ENCODE measurements around the gene PTPRT.

Gene PTPRT

GRCh38 chr20:42954951-42955350 lies 234.8 kb downstream of the PTPRT start:
- H4K20me1 ChIP-seq (ENCODE audit: low read depth, low read length): no peaks in the 10 kb centered on the region
- H2AFZ ChIP-seq (ENCODE audit: low read depth, low read length, severe bottlenecking): no peak overlapping the region
- no peak for TF ChIP-seq CTCF (IDR thresholded peaks at IDR 0.05; ENCODE audit: insufficient read depth, low read length, poor library complexity, severe bottlenecking)
- H3K79me2 ChIP-seq (ENCODE audit: insufficient read depth, low read length): no peaks in the 10 kb centered on the region
- no peak overlapping the region for H3K4me2 ChIP-seq (ENCODE audit: low read depth, low read length, poor library complexity, severe bottlenecking)
- no peak overlapping the region for H3K9ac ChIP-seq (ENCODE audit: low read length)
- H3K9me3 ChIP-seq (ENCODE audit: insufficient read depth, low read length): no peaks in the 10 kb centered on the region
- H3K36me3 ChIP-seq (ENCODE audit: low read length): no peaks in the 10 kb centered on the region
- no peak overlapping the region for H3K4me3 ChIP-seq (ENCODE audit: insufficient read depth, low read length, poor library complexity, severe bottlenecking)
- H3F3A ChIP-seq (ENCODE audit: insufficient read depth): no peaks in the 10 kb centered on the region
- no peak overlapping the region for H3K27ac ChIP-seq (ENCODE audit: low read depth, low read length)
- H3K9me2 ChIP-seq (replicated peaks; ENCODE audit: insufficient read depth, low read length): no peaks in the 10 kb centered on the region
- H3K27me3 ChIP-seq (ENCODE audit: low read length): no peaks in the 10 kb centered on the region

DNA sequence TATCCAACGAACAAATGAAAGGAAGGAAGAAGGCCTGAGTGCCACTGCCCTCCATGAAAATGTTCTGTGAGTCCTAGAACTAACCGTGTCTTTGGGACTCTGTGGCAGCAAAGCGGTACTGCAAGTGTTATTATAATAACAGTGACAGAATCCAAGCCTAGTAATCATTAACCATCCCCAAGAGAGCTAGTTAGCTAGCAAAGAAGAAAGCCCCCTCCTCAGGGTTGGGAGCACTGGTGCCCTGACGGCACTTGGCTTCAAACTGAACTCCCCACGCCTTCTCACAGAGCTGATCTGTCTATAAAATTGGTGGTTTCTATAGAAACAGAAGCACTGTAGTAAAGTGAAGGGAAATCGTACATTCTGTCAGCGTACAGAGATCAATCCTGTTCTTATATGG lies 239.8 kb downstream of the PTPRT start:
- Histone ChIP-seq H3K9me2 (replicated peaks; ENCODE audit: insufficient read depth, low read length) (no peaks in the 10 kb centered on the region), H3K9me3 (ENCODE audit: insufficient read depth, low read length) (no peaks in the 10 kb centered on the region), H3K27me3 (ENCODE audit: low read length) (no peaks in the 10 kb centered on the region), H3K36me3 (ENCODE audit: low read length) (no peaks in the 10 kb centered on the region), H3K79me2 (ENCODE audit: insufficient read depth, low read length) (no peaks in the 10 kb centered on the region), H3F3A (ENCODE audit: insufficient read depth) (no peaks in the 10 kb centered on the region), H2AFZ (ENCODE audit: low read depth, low read length, severe bottlenecking) (no peak overlapping the region), H3K4me3 (ENCODE audit: insufficient read depth, low read length, poor library complexity, severe bottlenecking) (no peak overlapping the region), H4K20me1 (ENCODE audit: low read depth, low read length) (no peaks in the 10 kb centered on the region), H3K9ac (ENCODE audit: low read length) (no peak overlapping the region), H3K27ac (ENCODE audit: low read depth, low read length) (no peak overlapping the region), H3K4me2 (ENCODE audit: low read depth, low read length, poor library complexity, severe bottlenecking) (no peak overlapping the region)
- TF ChIP-seq EZH2phosphoT487 (conservative IDR thresholded peaks at IDR 0.05; ENCODE audit: low read length) (no peak), CTCF (IDR thresholded peaks at IDR 0.05; ENCODE audit: insufficient read depth, low read length, poor library complexity, severe bottlenecking) (no peak)

- no peaks in the 10 kb centered on the region for H3K36me3 ChIP-seq (ENCODE audit: low read length)
- H3K27me3 ChIP-seq (ENCODE audit: low read length): no peaks in the 10 kb centered on the region
- H3K9ac ChIP-seq (ENCODE audit: low read length): no peak overlapping the region
- no peak overlapping the region for H2AFZ ChIP-seq (ENCODE audit: low read depth, low read length, severe bottlenecking)
- H3K4me2 ChIP-seq (ENCODE audit: low read depth, low read length, poor library complexity, severe bottlenecking): no peak overlapping the region
- H3K9me2 ChIP-seq (replicated peaks; ENCODE audit: insufficient read depth, low read length): no peaks in the 10 kb centered on the region
- H3K4me3 ChIP-seq (ENCODE audit: insufficient read depth, low read length, poor library complexity, severe bottlenecking): no peak overlapping the region
- H3K27ac ChIP-seq (ENCODE audit: low read depth, low read length): no peak overlapping the region
- no peaks in the 10 kb centered on the region for H4K20me1 ChIP-seq (ENCODE audit: low read depth, low read length)
- H3K9me3 ChIP-seq (ENCODE audit: insufficient read depth, low read length): no peaks in the 10 kb centered on the region
- H3K79me2 ChIP-seq (ENCODE audit: insufficient read depth, low read length): no peaks in the 10 kb centered on the region
- no peaks in the 10 kb centered on the region for H3F3A ChIP-seq (ENCODE audit: insufficient read depth)
- TF ChIP-seq CTCF (IDR thresholded peaks at IDR 0.05; ENCODE audit: insufficient read depth, low read length, poor library complexity, severe bottlenecking): no peak
- no peak for TF ChIP-seq EZH2phosphoT487 (conservative IDR thresholded peaks at IDR 0.05; ENCODE audit: low read length)
Measured at GRCh38 chr20:42945234-42945994, 244.3 kb downstream of the PTPRT start.

Measured in SU-DHL-6 (cell line).